Measurements from ENCODE around the gene GNAT3.

GNAT3 gene

DNA sequence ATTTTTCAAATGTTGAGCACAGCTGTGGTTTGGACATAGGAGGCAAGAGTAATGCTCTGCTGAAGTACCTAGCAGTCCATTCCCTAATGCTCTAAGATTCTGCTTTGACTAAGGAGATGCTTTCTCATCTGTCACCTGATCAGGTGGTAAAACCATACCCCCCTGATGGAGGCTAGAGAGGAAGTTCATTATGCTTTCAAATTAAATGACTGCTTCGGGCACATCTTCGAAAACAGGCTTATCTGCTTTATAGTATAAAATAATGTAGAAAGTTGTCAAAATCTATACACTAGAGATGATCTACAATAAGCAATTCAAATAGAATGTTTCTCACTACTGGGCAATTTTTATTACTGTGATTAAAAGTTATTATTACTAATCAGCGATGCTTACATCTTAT, at the start of gene GNAT3:
Gene GNAT3, minus strand, starts transcription at position 101 of the 400 bp plus-strand sequence. CDS start 138 bp downstream, outside the sequence.
- H3K36me3 ChIP-seq = no peaks in the 10 kb centered on the region
- H3K9me3 ChIP-seq = no peaks in the 10 kb centered on the region
- no peak within 1 kb of the TSS for H3K4me3 ChIP-seq (ENCODE audit: low read depth in 1 of 2, low read length in 1 of 2)
- no peaks in the 10 kb centered on the region for H3K4me1 ChIP-seq (ENCODE audit: control insufficient read depth in 1 of 2, insufficient read depth in 1 of 2, low read depth in 1 of 2, low read length in 1 of 2)
- H3K27me3 ChIP-seq = no peaks in the 10 kb centered on the region
- H3K27ac ChIP-seq = no peak within 1 kb of the TSS
- TF ChIP-seq, protein P1, sequence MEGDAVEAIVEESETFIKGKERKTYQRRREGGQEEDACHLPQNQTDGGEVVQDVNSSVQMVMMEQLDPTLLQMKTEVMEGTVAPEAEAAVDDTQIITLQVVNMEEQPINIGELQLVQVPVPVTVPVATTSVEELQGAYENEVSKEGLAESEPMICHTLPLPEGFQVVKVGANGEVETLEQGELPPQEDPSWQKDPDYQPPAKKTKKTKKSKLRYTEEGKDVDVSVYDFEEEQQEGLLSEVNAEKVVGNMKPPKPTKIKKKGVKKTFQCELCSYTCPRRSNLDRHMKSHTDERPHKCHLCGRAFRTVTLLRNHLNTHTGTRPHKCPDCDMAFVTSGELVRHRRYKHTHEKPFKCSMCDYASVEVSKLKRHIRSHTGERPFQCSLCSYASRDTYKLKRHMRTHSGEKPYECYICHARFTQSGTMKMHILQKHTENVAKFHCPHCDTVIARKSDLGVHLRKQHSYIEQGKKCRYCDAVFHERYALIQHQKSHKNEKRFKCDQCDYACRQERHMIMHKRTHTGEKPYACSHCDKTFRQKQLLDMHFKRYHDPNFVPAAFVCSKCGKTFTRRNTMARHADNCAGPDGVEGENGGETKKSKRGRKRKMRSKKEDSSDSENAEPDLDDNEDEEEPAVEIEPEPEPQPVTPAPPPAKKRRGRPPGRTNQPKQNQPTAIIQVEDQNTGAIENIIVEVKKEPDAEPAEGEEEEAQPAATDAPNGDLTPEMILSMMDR (IDR thresholded peaks at IDR 0.05) = no peak

DNA sequence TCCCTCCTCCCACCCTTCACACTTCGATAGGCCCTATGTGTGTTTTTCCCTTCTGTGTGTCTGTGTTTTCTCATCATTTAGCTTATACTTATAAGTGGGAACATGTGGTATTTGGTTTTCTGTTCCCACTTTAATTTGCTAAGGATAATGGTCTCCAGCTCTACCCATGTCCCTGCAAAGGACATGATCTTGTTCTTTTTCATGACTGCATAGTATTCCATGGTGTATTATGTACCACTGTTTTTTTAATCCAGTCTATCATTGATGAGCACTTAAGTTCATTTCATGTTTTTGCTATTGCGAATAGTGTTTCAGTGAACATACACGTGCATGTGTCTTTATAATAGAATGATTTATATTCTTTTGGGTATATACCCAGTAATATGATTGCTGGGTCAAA, 46.3 kb upstream of the GNAT3 start:
- no peak overlapping the region for H3K4me3 ChIP-seq (ENCODE audit: low read depth in 1 of 2, low read length in 1 of 2)
- H3K4me1 ChIP-seq (ENCODE audit: control insufficient read depth in 1 of 2, insufficient read depth in 1 of 2, low read depth in 1 of 2, low read length in 1 of 2) = peaks cover 2 to 4% of the 10 kb centered on the region in 2 experiments
- no peaks in the 10 kb centered on the region for H3K9me3 ChIP-seq
- no peaks in the 10 kb centered on the region for H3K36me3 ChIP-seq
- no peak overlapping the region for H3K27ac ChIP-seq
- TF ChIP-seq, protein P1 (IDR thresholded peaks at IDR 0.05) = no peak
- H3K27me3 ChIP-seq = no peaks in the 10 kb centered on the region

DNA sequence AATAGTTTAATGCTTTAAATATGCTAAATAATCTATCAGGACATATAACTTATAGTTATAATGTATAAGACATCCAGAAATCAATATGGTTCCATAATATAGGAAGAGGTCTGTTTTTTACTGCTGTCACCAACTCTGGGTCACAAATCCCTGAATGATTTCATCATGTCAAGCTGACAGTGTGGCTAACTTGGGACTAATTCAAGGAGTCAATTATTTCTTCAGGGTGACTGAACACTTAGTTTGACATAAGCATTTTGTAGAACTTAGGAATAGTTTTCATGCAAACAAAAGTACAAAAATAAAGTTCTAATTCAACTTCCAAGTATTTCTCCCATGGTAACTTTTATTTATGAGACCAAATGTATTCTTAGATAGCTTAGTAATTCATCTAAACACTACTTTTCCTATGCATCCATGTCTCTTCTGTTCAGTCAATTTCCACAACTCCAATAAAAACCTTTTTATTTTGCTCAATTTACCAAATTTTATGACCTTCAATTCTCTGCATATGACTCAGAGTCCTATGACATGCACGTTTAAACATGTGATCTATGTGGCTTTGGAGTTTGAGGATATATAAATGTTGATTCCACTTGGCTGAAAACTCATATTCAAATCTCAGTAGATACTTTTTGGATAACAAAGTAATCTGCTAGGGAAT, 40.3 kb upstream of the GNAT3 start:
- Histone ChIP-seq H3K36me3 (no peaks in the 10 kb centered on the region), H3K27me3 (no peaks in the 10 kb centered on the region)

DNA sequence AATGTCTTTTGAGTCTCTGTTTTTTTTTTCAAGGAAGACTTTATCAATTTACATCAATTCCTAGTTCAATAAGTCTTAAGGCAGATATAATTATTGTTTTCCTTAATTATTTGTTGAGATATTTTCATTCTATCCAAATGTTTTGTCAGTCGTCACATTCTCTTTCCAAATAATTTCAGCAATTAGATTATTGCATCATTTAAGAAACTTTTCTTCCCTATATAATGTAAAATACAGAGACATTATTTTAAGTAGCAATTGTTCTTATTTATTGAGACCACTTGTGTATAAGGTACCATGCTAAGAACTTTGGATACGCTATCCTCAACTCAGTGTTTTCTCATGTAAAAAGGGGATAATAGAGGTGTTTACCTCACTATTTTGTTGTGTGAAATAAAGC, 38.1 kb upstream of the GNAT3 start:
- TF ChIP-seq, protein P1 (IDR thresholded peaks at IDR 0.05) = no peak
- Histone ChIP-seq H3K27ac (no peak overlapping the region), H3K9me3 (no peaks in the 10 kb centered on the region), H3K4me3 (ENCODE audit: low read depth in 1 of 2, low read length in 1 of 2) (no peak overlapping the region), H3K4me1 (ENCODE audit: control insufficient read depth in 1 of 2, insufficient read depth in 1 of 2, low read depth in 1 of 2, low read length in 1 of 2) (no peaks in the 10 kb centered on the region), H3K27me3 (no peaks in the 10 kb centered on the region), H3K36me3 (no peaks in the 10 kb centered on the region)

More for the DNA sequence above, 40.3 kb upstream of the GNAT3 start:
- Histone ChIP-seq H3K9me3 (no peaks in the 10 kb centered on the region), H3K4me3 (ENCODE audit: low read depth in 1 of 2, low read length in 1 of 2) (no peak overlapping the region), H3K27ac (no peak overlapping the region), H3K4me1 (ENCODE audit: control insufficient read depth in 1 of 2, insufficient read depth in 1 of 2, low read depth in 1 of 2, low read length in 1 of 2) (no peaks in the 10 kb centered on the region)
- TF ChIP-seq, protein P1 (IDR thresholded peaks at IDR 0.05) = no peak

DNA sequence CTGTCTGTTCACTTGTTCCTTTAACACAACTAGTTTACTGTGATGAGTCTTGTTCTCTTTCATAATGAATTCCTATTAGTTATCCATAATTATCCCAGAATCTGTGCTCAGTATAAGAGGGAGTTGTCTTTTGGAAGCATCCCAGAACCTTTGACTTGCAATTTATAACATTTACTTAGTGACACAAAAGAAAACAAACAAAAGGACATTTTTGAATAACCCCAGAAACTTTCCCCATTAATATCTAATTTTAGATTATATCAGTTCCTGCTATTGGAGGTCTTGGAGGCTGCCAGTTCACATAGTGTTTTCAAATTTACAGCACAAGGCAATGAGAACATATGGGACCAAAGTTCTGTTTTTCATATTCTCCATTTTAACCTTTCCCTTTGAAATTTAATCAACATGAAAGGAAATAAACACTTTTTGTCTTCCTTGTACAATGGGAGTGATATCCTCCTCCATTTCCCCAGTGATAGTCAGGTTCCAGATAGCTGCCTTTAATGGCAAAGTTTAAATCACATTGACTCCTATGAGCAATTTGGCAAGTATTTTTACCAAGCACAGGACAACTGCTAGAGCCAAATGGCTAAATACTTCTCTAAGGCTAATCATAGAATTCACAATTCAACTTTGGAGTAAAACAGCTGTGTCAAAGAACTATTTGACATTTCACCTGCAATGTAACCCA, 37.1 kb upstream of the GNAT3 start:
- no peaks in the 10 kb centered on the region for H3K36me3 ChIP-seq
- no peak overlapping the region for H3K27ac ChIP-seq
- no peaks in the 10 kb centered on the region for H3K4me1 ChIP-seq (ENCODE audit: control insufficient read depth in 1 of 2, insufficient read depth in 1 of 2, low read depth in 1 of 2, low read length in 1 of 2)
- no peaks in the 10 kb centered on the region for H3K9me3 ChIP-seq
- TF ChIP-seq, protein P1 (IDR thresholded peaks at IDR 0.05) = no peak
- H3K27me3 ChIP-seq = no peaks in the 10 kb centered on the region
- no peak overlapping the region for H3K4me3 ChIP-seq (ENCODE audit: low read depth in 1 of 2, low read length in 1 of 2)
